Fibroblast of skin of left quadriceps (primary cell): ENCODE data around the gene POLE.

Experiments
- DNase-seq, 2 experiments: peaks; one replicate each; pipeline ENCODE4 v3.0.0-alpha.2; 2013; ENCODE audit warnings: low read depth in 2 of 2

Gene POLE

DNA sequence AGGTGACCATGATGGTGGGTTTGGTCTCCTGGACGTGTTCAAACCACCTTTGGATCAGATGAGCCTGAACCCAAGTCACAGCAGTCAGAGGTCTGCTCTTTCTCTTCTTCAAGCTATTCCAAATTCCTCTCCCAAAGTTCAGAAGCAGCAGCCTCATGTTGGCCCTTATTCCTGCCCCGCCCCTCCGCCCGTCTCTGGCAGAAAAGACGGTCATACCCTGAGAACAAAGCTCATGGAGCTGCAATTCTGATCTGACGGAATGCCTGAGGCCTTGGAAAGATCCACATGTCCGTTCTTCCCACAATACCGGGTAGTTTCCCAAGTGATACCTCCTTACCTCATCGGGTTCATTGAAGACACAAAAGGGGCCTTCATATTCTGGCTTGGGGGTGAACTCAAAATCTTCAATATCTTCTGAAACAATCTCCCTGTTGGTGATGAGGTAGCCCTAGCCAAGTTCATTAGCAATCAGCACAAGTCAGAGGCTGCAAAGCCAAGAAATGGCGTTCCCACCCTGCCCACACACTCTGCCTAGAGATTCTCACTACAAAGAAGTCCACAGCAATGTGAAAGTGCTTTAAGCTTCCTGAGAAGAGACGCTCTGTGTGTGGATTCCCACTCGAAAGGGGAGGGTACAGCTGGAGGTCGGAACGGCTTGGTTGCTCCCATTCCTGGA, 11.2 kb downstream of the POLE start:
- no peak for DNase-seq

DNA sequence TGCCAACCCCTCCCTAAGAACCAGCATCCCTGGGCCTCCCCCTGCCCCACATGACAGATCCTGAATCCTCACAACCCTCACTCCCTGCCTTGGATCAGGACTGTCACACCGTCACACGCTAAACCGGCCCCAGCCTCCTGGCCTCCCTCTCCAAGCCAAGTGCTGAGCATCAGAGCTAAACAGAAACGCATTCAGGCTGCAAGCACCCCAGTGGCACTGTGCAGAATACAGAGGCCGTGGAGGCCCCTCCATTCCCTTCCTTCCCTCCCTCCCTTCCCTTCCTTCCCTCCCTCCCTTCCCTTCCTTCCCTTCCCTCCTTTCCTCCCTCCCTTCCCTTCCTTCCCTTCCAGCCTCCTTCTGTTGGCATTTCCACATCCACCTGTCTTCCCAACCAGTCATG, 12.6 kb downstream of the POLE start:
- no peak for DNase-seq

DNA sequence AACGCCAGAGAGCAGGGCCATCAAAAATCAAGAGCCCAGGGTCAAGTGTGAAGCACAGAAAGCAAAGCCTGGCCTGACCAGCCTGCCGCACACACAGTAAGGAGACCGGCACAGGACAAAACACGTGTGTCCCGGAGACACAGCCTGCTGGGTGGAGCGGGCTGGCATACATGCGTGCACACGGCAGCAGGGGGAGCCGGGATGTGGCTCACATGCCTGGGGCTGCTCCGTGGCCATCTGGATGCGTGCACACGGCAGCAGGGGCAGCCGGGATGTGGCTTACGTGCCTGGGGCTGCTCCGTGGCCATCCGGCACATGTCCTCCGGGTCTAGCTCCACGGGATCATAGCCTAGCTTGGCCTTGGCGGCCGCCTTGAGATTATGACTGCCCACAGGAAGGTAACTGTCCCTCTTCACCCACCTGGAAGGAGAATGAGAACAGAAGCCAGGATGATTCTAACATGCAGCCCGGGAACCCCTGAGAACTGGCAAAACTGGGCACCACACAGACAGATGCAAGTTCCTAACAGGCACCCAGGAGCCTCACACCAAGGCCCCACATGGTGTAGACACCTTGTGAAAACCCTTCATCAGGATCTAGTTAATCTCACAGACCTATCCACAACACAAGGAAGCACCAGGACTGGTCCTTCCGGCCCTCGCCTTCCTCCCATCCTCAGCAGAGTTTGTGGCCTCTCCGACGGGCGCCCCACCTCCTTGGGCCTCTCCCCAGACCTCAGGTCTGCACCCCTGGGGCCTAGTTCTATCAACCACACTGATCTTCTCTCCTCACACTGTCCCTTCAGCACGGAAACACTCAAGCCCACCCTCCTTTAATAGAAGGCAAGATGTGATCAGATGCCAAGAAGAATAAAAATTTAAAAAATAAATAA, 13.6 kb downstream of the POLE start:
- DNase-seq: no peak

DNA sequence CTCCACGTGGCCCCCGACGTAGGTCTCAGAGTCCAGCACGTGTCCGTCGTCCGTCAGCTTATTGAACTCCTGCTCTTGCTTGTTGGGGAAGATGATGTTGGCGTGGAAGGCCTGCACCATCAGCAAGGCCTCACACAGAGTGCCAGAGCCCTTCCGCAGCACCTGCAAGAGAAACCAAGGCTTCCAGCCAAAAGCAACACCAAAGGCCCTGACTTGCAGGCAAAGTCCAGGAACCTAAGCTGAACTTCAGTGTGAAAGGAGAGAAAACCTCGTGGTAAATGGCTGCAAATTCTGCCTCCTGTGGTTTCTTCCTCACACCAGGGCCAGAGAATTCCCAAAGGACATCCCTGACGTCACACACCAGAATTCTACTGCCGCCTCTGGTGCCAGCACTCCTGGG, 14.5 kb downstream of the POLE start:
- no peak for DNase-seq

DNA sequence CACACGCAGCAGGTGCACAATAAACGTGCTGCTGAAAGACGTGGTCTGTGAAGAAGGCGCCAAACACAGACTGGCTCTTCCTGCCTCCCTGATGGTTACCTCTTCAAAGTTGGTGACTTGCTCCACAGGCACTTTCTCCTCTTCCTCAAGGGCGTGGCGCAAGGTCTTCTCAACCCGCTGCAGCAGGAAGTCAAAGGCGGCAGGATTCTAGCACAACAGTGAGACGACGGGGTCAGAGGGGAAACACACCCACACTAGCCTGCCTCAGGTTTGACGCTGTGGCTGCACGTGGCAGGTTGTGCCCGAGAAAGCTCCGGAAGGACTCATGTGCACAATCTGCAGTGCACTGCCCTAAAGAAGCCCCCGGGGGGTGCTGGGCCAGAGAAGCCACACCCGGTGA, 15.0 kb downstream of the POLE start:
- DNase-seq: no peak

DNA sequence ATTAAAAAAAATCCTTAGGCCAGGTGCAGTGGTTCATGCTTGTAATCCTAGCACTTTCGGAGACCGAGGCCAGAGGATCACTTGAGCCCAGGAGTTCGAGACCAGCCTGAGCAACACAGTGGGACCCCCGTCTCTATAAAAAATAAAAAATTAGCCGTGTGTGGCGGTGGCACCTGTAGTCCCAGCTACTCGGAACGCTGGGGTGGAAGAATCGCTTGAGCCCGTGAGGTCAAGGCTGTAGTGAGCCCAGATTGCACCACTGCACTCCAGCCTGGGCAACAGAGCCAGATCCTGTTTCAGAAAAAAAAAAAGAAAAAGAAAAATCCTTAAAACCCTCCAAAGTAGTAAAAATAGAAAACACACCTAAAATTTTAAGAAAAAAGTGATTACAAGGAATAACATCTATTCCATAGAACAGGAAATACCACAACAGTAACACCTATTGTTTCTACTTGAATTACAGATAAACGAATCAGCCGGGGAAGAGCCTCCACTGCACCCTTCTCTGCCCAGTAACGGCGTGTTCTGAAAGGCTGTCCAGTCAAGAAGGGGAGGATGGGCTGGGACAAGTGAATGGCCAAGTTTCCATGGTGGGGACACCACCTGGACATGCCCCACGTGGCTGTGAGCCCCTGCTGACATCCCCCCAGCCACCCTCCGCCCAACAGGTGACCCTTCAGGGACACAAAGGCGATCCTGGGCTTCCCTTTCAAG, 17.8 kb downstream of the POLE start:
- DNase-seq: no peak

DNA sequence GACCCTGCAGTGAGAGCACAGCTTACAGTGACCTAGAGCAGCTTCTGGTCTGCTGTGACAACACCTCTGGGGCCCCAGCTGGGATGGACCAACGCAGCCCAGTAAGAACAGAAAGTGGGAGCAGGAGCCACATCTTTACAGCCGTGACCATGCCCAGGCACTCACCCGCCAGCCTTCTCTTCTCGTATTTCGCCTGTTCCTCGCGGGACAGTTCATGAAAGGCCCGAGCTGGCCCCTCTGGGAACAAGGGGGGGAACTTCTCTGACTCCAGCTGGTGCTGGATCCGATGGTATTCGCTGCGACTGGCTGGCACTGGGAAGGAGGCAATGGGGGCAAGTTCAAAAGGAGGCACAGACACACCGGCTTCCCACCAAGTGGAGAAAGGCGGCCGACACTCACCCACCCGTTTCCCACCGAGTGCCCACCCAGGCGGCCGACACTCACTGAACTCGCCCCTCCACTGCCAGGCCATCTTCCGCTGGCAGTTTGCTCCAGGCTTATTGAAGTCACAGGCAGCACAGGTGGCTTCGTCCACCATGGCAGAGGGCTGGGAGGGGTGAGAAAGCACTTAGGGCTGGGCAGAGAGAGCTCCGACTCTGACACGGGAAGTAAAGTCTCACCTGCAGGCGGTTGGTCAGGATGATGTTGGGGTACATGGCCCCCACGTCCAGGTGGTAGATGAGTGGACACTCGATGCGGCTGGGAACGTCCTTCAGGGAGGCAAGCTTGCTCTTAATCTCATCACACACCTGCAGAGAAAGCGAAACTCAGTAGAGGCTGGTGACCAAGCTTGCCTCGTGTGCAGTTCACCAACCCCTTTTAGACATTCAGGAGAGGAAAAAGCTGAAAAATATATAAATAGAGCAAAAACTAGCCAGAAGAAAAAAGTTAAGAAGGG, 18.7 kb downstream of the POLE start:
- no peak for DNase-seq

DNA sequence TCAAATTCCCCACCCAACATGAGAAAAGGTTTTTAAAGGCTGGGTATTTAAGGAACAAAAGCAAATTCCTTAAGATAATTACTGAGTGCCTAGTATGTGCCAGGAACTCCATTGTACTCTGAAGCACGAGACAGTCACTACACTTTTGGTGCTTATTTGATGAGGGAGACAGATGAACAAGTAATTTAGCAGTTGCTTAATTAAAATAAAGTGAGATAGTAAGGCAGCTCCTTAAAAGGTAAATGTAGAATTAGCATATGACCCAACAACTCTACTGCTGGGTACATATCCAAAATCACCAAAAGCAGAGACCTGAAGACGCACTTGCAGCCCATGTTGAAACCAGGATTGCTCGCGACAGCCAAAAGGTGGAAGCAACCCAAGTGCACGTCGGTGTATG, 21.3 kb downstream of the POLE start:
- no peak for DNase-seq

DNA sequence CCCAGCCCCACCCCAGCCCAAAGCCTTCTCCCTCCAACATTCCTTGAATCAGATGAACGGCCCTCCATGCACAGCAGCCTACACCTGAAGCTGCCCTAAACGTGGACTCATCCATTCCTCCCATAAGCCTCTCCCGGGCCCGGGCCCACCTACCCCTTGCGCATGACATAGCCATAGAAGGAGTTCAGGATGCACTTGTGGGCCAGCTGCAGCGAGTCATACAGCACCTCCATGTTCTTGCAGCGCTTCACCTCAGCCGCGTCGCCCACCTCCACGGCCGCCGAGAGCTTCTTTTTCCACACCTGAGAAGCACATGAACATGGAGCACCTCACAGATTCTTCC, 22.0 kb downstream of the POLE start:
- no peak for DNase-seq

DNA sequence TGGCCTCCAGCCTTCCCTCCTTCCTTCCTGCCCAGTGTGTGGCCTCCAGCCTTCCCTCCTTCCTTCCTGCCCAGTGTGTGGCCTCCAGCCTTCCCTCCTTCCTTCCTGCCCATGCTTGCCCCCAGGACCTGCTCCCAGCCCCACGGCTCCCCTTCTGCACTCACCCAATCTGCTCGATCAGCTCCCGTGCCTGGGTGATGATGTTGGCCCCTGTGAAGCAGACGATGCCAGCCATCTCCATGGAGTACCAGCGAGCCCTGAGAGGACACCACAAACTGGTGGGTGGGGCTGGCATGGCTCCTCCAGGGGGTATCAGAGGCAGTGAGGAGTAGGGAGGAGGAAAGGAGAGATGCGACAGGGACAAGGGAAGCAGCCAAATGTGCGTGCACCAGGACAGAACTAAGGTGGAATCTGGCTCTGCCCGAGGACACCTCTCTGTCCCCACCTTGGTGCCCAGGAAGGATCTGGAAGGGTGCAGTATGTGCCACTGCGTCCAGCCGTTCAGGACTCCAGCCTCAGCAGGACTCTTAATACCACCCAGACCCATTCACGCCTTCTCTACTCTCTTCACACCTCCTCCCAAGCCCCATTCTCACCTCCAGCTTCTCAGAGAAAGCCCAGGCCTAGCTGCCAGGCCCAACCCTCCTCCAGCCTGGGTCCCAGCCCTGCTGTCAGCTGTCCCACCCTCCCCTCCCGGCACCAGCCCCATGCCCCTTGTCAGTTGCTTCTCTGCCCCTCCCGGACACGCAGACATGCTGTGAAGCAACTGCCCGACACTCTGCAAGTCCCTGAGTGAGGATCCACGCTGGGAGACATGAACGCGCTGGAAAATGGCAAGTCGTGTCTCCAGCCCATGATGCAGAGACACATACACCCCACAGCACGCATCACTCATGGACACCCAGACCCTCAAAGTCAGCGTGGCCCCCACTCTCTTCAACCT, 22.7 kb downstream of the POLE start:
- DNase-seq: no peak

DNA sequence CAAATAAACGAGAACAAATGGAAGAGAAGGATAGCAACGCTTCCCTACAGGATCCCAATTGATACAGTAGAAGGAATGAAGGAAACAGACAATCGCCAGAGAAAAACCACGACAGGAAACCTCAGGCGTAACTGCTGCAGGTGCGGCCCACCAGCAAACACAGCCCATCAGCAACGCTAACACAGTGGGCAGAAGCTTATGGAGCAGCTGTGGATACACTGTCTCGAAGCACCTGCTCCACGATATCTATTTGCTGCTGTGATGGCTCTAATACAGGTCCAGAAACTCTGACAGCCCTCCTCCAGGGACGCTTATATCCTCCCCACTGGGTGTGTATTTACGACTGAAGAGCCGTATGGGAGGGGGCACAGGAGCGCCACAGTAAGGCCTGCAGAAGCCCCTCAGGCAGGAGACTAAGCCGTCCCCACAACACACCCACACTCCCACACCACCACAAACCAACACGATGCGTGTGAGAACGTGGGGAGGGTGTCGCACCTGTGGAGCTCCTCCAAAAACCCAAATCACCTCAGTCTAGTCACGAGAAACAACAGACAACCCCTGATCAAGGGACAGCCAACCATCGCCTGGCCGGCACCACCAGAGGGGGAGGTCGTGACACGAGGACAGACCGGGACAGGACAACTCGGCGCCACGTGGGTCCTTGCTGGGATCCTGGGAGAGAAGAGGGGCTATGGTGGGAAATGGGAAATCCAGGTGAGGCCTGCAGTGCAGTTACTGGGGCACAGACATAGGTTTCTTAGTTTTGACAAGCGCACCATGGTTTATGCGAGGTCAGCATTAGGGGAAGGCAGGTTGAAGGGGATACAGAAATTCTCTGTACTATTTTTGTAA, 24.0 kb downstream of the POLE start:
- no peak for DNase-seq

DNA sequence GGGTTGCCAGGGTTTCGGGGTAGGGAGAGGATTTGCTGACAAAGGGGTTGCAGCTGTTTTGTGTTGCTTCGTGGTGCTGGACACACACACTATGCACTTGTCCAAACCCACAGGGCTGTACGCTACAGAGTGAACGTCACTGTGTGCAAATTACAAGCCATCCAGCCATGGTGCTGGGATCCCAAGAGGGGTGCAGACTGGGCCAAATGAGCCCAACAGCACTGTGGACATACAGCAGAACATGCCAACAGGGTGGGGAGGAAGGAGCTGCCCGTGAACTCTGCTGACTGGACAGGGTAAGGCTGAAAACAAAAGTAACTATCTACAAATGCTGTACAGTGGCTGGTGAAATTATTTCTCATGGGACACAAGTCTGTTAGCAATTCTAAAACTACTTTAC, 25.2 kb downstream of the POLE start:
- DNase-seq: no peak

DNA sequence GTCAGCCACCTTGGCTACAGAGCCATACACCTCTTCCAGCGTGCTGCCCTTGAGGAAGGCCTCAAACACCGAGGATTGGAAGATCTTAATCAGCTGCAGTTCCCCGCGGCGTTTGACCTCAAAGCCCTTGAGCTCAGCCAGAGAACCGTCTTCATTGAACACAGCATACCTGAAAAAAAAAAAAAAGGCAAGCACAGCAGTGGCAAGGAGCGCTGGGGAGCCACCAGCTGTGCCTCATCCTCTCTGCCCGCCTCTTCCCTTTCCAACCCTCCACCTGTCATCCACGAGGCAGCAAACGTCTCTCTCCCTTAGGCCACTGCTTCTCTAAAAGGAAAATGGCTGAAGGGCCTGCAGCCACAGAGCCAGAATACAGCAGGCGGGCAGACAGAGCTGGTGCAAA, 26.1 kb downstream of the POLE start:
- no peak for DNase-seq

DNA sequence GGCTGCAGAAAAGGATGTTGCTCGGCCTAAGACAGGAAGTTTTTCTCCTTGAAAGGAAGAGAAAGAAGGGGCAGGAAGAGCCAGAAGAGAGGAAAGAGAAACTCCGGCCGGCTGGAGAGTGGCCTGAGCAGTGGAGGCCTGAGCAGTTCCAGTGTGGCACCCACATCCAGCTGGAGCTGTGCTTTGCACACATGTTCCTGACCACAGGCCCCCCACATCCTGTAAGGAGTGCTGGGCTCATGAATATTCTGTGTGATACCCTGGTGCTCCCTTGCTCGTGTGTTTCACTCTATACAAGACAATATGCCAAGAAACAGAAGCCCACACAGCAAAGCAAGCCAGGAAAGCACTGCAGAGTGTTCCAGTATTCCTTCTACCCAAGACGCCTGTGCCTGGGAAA, 27.1 kb downstream of the POLE start:
- DNase-seq: no peak

DNA sequence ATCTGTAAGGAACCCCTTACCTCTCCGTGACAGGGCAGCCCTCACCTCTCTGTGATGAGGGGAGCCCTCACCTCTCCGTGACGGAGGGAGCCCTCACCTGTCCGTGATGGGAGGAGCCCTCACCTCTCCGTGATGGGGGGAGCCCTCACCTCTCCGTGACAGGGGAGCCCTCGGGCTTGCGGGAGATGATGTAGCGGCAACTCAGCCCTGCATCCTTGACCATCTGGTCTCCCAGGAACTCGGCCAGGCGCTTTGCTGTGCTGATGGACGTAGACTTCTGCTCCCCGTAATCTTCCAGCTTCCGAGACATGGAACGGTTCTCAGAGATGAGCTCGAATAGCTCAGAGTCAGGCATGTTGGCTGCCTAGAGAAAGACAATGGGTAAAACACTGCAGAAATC, 28.0 kb downstream of the POLE start:
- no peak for DNase-seq

DNA sequence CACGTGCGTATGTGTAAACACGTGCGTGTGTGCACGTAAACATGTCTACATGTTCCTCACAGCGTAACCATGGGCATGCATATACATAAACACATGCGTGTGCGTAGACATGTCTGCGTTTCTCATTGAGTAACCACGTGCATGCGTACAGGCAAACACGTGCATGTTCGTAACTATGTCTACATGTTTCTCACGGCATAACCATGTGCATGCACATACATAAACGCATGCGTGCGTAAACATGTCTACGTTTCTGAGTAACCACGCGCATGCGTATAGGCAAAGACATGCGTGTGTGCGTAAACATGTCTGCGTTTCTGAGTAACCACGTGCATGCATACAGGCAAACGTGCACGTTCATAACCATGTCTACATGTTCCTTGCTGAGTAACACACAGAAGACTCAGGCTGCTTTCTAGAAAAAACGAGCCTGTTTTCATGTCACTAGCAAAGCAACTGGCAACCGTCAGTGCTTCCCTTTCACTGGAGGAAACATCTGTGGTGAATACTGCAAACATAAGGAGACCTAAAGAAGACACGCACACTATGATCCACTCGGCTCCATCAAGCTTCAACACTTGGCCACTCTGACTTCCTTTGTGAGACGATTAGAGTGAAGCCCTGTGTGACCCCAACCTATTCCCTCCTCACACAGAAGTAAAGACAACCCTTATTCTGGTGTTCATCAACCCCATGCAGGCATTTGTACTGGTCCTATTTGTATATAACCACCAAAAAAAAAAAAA, 28.8 kb downstream of the POLE start:
- DNase-seq: no peak

DNA sequence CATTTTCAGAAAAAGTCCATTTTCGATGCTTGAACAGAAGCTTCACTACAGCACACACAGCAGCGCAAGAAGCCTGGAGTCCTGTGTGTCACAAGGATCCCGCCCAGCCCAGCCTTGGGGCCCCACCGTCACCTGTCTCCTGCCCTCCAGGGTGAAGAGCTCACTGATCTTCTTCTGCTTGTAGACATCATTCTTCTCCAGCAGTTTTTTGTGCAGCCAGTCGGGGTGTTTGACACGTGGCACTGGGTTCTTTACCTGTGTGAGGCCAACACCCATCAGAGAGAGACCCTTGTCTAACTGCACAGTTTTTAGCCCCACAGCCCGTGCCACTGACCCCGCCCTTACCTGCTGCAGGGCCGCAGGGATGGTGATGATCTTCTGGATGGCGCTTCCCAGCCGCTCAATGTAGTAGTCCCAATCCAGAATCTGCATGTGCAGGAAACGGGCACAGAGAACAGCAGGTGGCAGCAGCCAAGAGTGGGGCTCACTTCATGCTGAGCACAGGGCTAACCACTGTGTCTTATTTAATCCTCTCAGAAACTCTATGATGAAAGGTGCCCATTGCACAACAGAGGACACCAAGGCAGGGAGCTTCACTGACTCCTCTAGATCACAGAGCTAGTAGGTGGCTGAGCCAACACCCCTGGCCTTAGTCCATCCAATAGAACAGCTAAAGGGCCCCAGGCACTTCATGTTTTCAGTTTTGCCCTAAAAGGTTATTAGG, 30.0 kb downstream of the POLE start:
- no peak for DNase-seq

DNA sequence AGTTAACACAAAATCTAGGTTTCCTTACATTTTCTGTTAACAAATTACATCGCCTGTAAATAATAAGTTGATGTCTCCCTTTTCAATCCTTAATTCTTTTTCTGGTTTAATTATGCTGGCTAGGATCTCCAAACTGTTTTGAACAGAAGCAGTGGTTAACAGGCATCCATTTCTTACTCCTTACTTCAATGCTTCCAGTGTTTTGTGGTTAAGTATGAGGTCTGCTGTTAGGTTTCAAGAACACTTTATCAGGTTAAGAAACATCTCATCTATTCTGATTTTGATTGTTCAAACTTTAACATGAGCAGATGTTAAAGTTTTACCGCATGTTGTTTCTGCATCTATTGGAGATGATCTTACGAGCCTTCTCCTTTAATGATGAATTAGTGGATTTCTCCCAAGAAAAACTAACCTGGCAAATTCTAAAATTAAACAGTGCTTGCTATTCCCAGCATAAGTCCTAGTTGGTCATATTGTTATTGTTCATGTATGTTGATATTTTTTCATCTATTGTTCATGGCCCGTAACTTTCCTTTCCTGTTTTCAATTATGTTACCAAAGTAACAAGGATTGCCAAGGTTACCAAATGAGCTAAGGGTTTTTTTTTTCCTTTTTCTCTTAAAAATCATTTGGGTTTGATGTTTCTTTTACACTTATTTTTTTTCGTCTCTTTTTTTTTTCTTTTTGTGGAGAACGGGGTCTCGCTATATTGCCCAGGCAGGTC, 33.4 kb downstream of the POLE start:
- no peak for DNase-seq
